ENCODE measurements around the gene CHST3.

CHST3 gene

DNA sequence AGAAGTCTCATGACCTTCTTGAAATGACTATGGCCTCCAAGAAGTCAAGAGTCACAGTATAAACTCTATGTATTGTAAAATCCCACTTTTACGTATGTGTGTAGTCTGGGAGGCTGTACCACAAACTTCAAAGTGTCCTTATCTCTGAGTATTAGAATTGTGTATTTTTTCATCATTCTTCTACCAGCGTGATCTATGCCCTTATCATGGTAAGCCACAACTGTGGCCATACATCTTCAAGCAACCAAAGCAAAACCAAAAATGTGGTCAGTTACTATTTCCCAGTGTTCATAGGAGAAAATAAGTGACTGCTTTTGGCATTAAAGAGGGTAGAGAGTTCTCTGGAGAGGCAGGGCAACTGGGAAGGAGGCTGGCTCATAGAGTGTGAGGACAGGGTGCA lies 81.4 kb downstream of the CHST3 start:
- no peak for TF ChIP-seq CTCF (IDR thresholded peaks at IDR 0.05)
- Histone ChIP-seq H3K4me3 (ENCODE audit: low read depth in 1 of 2, low read length in 1 of 2) (no peak overlapping the region), H3K36me3 (no peaks in the 10 kb centered on the region), H3K4me1 (ENCODE audit: control insufficient read depth in 1 of 2, insufficient read depth in 1 of 2, low read depth in 1 of 2, low read length in 1 of 2) (no peaks in the 10 kb centered on the region), H3K9me3 (no peaks in the 10 kb centered on the region), H3K27ac (no peak overlapping the region), H3K27me3 (no peaks in the 10 kb centered on the region)

- H3K36me3 ChIP-seq: no peaks in the 10 kb centered on the region
- no peaks in the 10 kb centered on the region for H3K4me1 ChIP-seq (ENCODE audit: control insufficient read depth in 1 of 2, insufficient read depth in 1 of 2, low read depth in 1 of 2, low read length in 1 of 2)
- no peak overlapping the region for H3K27ac ChIP-seq
- no peaks in the 10 kb centered on the region for H3K9me3 ChIP-seq
- no peak overlapping the region for H3K4me3 ChIP-seq (ENCODE audit: low read depth in 1 of 2, low read length in 1 of 2)
- H3K27me3 ChIP-seq: no peaks in the 10 kb centered on the region
- TF ChIP-seq CTCF (IDR thresholded peaks at IDR 0.05): peak; percentile 94
These were observed 84.4 kb downstream of the CHST3 start for GRCh38 chr10:72048450-72049124.

DNA sequence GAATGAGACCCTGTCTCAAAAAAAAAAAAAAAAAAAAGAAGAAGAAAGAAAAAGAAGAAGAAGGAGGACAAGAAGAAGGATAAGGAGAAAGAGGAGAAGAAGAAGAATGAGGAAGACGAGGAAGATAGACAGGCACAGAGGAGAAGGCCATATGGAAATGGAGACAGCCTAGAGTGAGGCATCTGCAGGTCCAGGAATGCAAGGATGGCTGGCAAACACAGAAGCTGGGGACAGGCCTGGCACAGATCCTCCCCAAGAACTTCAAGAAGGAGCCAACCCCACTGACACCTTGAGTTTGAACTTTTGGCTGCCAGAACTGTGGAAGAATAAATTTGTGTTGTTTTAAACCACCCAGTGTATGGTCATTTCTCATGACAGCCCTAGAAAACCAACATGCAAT lies 85.3 kb downstream of the CHST3 start:
- H3K36me3 ChIP-seq: no peaks in the 10 kb centered on the region
- TF ChIP-seq CTCF (IDR thresholded peaks at IDR 0.05): no peak
- H3K4me3 ChIP-seq (ENCODE audit: low read depth in 1 of 2, low read length in 1 of 2): no peak overlapping the region
- no peaks in the 10 kb centered on the region for H3K4me1 ChIP-seq (ENCODE audit: control insufficient read depth in 1 of 2, insufficient read depth in 1 of 2, low read depth in 1 of 2, low read length in 1 of 2)
- no peak overlapping the region for H3K27ac ChIP-seq
- no peaks in the 10 kb centered on the region for H3K9me3 ChIP-seq
- no peaks in the 10 kb centered on the region for H3K27me3 ChIP-seq

GRCh38 chr10:72049969-72050781 lies 86.0 kb downstream of the CHST3 start:
- no peaks in the 10 kb centered on the region for H3K9me3 ChIP-seq
- H3K4me3 ChIP-seq (ENCODE audit: low read depth in 1 of 2, low read length in 1 of 2): no peak overlapping the region
- H3K27me3 ChIP-seq: no peaks in the 10 kb centered on the region
- no peak overlapping the region for H3K27ac ChIP-seq
- TF ChIP-seq CTCF (IDR thresholded peaks at IDR 0.05): no peak
- no peaks in the 10 kb centered on the region for H3K4me1 ChIP-seq (ENCODE audit: control insufficient read depth in 1 of 2, insufficient read depth in 1 of 2, low read depth in 1 of 2, low read length in 1 of 2)
- no peaks in the 10 kb centered on the region for H3K36me3 ChIP-seq

- no peak overlapping the region for H3K4me3 ChIP-seq (ENCODE audit: low read depth in 1 of 2, low read length in 1 of 2)
- no peak overlapping the region for H3K27ac ChIP-seq
- H3K27me3 ChIP-seq: no peaks in the 10 kb centered on the region
- no peaks in the 10 kb centered on the region for H3K9me3 ChIP-seq
- H3K4me1 ChIP-seq (ENCODE audit: control insufficient read depth in 1 of 2, insufficient read depth in 1 of 2, low read depth in 1 of 2, low read length in 1 of 2): no peaks in the 10 kb centered on the region
- TF ChIP-seq CTCF (IDR thresholded peaks at IDR 0.05): no peak
- no peaks in the 10 kb centered on the region for H3K36me3 ChIP-seq
These were observed 86.7 kb downstream of the CHST3 start for GRCh38 chr10:72050873-72051272.

Measured in neutrophil (primary cell).